ENCODE results near the gene MRPS24.
A peak's percentile ranks its signal among the peaks of the same experiment; 100 is the strongest.

MRPS24 gene

DNA sequence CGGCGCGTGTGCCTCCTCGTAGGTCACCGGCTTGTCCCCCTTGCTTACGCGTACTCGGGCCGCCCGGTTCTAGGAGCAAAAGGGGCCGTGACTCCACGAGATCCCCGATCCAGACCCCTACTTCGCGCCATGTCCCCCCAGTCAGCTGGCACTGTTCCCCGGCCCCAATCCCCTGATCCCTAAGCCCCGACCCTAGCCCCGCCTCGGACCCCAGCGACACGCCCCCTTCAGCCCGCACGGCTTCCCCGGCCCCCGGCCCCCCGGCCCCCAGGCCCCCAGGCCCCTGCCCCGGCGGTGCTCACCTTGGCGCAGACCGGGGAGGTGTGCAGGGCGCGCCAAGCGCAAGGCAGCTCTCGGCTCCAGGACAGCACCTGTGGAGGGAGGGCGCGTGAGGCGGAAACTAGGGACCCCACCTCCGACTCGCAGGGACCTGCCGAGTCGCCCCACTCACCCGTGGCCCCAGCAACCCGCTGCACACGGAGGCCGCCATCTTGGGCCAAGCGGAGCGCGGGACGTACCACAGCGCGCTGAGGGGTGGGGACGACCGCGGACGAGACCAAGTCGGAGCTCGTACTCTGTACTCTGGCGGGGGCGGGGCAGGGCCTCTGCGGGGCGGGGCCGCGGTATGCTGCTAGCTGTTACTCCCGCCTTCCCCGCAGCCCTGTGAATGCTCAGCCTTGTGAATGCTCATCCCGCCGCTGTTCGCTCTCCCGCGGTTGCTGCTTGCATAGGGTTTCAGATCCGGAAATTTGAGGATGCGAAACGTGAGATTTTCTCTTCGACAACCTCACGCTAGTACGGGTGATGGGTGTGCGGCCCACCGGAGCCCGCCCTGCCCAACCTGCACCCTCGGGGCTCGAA is at the start of gene MRPS24:
Gene MRPS24, minus strand, starts transcription at position 512 of the 861 bp plus-strand sequence. Its CDS starts 22 bp downstream, at position 490.
- TF ChIP-seq, protein P1, sequence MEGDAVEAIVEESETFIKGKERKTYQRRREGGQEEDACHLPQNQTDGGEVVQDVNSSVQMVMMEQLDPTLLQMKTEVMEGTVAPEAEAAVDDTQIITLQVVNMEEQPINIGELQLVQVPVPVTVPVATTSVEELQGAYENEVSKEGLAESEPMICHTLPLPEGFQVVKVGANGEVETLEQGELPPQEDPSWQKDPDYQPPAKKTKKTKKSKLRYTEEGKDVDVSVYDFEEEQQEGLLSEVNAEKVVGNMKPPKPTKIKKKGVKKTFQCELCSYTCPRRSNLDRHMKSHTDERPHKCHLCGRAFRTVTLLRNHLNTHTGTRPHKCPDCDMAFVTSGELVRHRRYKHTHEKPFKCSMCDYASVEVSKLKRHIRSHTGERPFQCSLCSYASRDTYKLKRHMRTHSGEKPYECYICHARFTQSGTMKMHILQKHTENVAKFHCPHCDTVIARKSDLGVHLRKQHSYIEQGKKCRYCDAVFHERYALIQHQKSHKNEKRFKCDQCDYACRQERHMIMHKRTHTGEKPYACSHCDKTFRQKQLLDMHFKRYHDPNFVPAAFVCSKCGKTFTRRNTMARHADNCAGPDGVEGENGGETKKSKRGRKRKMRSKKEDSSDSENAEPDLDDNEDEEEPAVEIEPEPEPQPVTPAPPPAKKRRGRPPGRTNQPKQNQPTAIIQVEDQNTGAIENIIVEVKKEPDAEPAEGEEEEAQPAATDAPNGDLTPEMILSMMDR (IDR thresholded peaks at IDR 0.05; ENCODE audit: control insufficient read depth, extremely low read depth, insufficient read depth): no peak
- peak; percentile 75 for DNase-seq (ENCODE audit: low read depth)
- H3K4me3 ChIP-seq (ENCODE audit: low read depth, low read length): peak within 1 kb of the TSS; percentile 82

DNA sequence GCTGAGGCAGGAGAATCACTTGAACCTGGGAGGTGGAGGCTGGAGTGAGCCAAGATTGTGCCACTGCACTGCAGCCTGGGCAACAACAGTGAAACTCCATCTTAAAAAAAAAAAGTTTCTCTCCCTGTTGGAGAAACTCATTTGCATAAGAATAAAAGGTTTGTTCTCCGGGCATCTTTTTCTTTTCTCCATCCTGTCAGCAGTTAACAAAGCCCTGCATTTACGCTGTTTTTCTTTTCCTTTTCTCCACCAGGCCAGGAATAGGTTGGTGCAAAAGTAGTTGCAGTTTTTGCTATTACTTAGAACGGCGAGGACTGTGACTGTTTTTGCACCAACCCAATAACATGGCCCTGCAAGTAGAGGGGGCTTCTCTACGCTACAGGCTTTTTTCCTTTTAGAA is 46.6 kb upstream of the MRPS24 start:
- no peak for DNase-seq (ENCODE audit: low read depth)
- H3K4me3 ChIP-seq (ENCODE audit: low read depth, low read length): no peak overlapping the region
- TF ChIP-seq, protein P1 (IDR thresholded peaks at IDR 0.05; ENCODE audit: control insufficient read depth, extremely low read depth, insufficient read depth): no peak

DNA sequence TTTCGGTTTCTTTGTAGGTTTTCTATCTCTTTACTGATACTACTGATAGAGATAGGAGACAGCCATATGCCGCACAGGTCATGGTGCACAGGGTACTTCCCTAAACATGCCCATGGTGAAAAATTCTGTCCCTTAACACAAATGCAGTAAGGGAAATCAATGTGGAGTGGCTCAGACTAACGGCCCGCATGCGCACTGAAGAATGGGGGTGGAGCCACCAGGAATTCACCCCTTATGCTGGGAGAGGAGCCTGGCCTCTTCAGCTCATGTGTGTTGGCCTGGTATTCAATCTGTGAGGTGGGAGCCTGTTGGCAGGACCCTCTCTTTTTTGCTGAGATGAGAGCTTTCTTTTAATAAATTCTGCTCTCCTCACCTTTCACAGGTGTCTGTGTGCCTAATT is 45.5 kb upstream of the MRPS24 start:
- no peak for DNase-seq (ENCODE audit: low read depth)
- TF ChIP-seq, protein P1 (IDR thresholded peaks at IDR 0.05; ENCODE audit: control insufficient read depth, extremely low read depth, insufficient read depth): no peak
- H3K4me3 ChIP-seq (ENCODE audit: low read depth, low read length): no peak overlapping the region

GRCh38 chr7:43906331-43907010 is 37.2 kb upstream of the MRPS24 start, which contains the start of gene URGCP:
TSS of gene URGCP (minus strand) at chr7:43906596. CDS start at chr7:43906575, 21 bp downstream.
- H3K4me3 ChIP-seq (ENCODE audit: low read depth, low read length): peak within 1 kb of the TSS; percentile 65
- TF ChIP-seq, protein P1 (IDR thresholded peaks at IDR 0.05; ENCODE audit: control insufficient read depth, extremely low read depth, insufficient read depth): no peak
- DNase-seq (ENCODE audit: low read depth): no peak

GRCh38 chr7:43905956-43906330 is 36.6 kb upstream of the MRPS24 start:
- DNase-seq (ENCODE audit: low read depth): no peak
- TF ChIP-seq, protein P1 (IDR thresholded peaks at IDR 0.05; ENCODE audit: control insufficient read depth, extremely low read depth, insufficient read depth): no peak

GRCh38 chr7:43905209-43905946 is 36.1 kb upstream of the MRPS24 start:
- DNase-seq (ENCODE audit: low read depth): no peak
- TF ChIP-seq, protein P1 (IDR thresholded peaks at IDR 0.05; ENCODE audit: control insufficient read depth, extremely low read depth, insufficient read depth): no peak

More at GRCh38 chr7:43905956-43906330, 36.6 kb upstream of the MRPS24 start:
- H3K4me3 ChIP-seq (ENCODE audit: low read depth, low read length): peak overlapping the region; percentile 65

More at GRCh38 chr7:43905209-43905946, 36.1 kb upstream of the MRPS24 start:
- H3K4me3 ChIP-seq (ENCODE audit: low read depth, low read length): peak overlapping the region; percentile 65

All from LNCaP clone FGC (cell line).